Measurements from ENCODE around the gene GLCE.
"Not testable (repeated sequence)": the region's sequence is repeated elsewhere in the genome, so short reads cannot be mapped to it uniquely, and the experiment has no call there.

Gene GLCE

GRCh38 chr15:69159805-69160140 is 662 bp upstream of the GLCE start:
- no peak for DNase-seq (ENCODE audit: low spot score)

GRCh38 chr15:69161079-69161877 is 843 bp downstream of the GLCE start:
- peak; percentile 70 for DNase-seq (ENCODE audit: low spot score)

- DNase-seq (ENCODE audit: low spot score) = no peak
Measured at GRCh38 chr15:69161878-69162213, 1.4 kb downstream of the GLCE start.

- no peak for DNase-seq (ENCODE audit: low spot score)
Measured at GRCh38 chr15:69163141-69163669, 2.8 kb downstream of the GLCE start.

GRCh38 chr15:69164807-69165636 is 4.6 kb downstream of the GLCE start:
- peak; percentile 57 for DNase-seq (ENCODE audit: low spot score)

GRCh38 chr15:69165637-69166025 is 5.2 kb downstream of the GLCE start:
- DNase-seq (ENCODE audit: low spot score) = no peak

- DNase-seq (ENCODE audit: low spot score) = no peak
Measured at GRCh38 chr15:69167218-69167846, 6.9 kb downstream of the GLCE start.

- DNase-seq (ENCODE audit: low spot score) = not testable (repeated sequence)
Measured at GRCh38 chr15:69168361-69168760, 7.9 kb downstream of the GLCE start.

GRCh38 chr15:69169540-69169939 is 9.1 kb downstream of the GLCE start:
- not testable (repeated sequence) for DNase-seq (ENCODE audit: low spot score)

- no peak for DNase-seq (ENCODE audit: low spot score)
Measured at GRCh38 chr15:69170597-69170996, 10.2 kb downstream of the GLCE start.

GRCh38 chr15:69172847-69173246 is 12.4 kb downstream of the GLCE start:
- peak; percentile 41 for DNase-seq (ENCODE audit: low spot score)

- no peak for DNase-seq (ENCODE audit: low spot score)
Measured at GRCh38 chr15:69175536-69175935, 15.1 kb downstream of the GLCE start.

- DNase-seq (ENCODE audit: low spot score) = no peak
Measured at GRCh38 chr15:69181424-69181823, 21.0 kb downstream of the GLCE start.

- no peak for DNase-seq (ENCODE audit: low spot score)
Measured at GRCh38 chr15:69185216-69185615, 24.8 kb downstream of the GLCE start.

GRCh38 chr15:69185706-69186105 is 25.3 kb downstream of the GLCE start:
- no peak for DNase-seq (ENCODE audit: low spot score)

GRCh38 chr15:69189157-69189556 is 28.7 kb downstream of the GLCE start:
- DNase-seq (ENCODE audit: low spot score) = no peak

GRCh38 chr15:69190091-69190490 is 29.7 kb downstream of the GLCE start:
- no peak for DNase-seq (ENCODE audit: low spot score)

GRCh38 chr15:69190504-69190903 is 30.1 kb downstream of the GLCE start:
- DNase-seq (ENCODE audit: low spot score) = no peak

- no peak for DNase-seq (ENCODE audit: low spot score)
Measured at GRCh38 chr15:69194025-69194827, 33.8 kb downstream of the GLCE start.

- no peak for DNase-seq (ENCODE audit: low spot score)
Measured at GRCh38 chr15:69194854-69195253, 34.4 kb downstream of the GLCE start.

GRCh38 chr15:69200832-69201745 is 40.7 kb downstream of the GLCE start:
- no peak for DNase-seq (ENCODE audit: low spot score)

Measured in SW480 (cell line).